Activated naive CD4-positive, alpha-beta T cell treated with anti-CD3 and anti-CD28 coated beads, Interleukin-2, amount 10 ng/mL, durations not matched to agents 7 days and 5 days (primary cell): ENCODE measurements around the gene HCFC1.
A peak's percentile ranks its signal among the peaks of the same experiment; 100 is the strongest.

Experiments
- CTCF ChIA-PET: fragments of 350-600 bp; sonication (Branson Sonifier 250); formaldehyde crosslinking; loops from one replicate; lab custom pipeline; 2021; ENCODE audit warnings: antibody characterized with exemption; lab: Charles Lee
- DNase-seq: peaks from one replicate; pipeline ENCODE4 v3.0.0-alpha.2; 2020
- H3K27ac Mint-ChIP-seq: one replicate; pipeline ENCODE4 v1.8.0; 2021; ENCODE audit warnings: mild to moderate bottlenecking, moderate library complexity, mixed read lengths
- H3K27me3 Mint-ChIP-seq: one replicate; pipeline ENCODE4 v1.8.0; 2021; ENCODE audit warnings: mild to moderate bottlenecking, mixed read lengths
- H3K36me3 Mint-ChIP-seq: one replicate; pipeline ENCODE4 v1.8.0; 2021; ENCODE audit warnings: mixed read lengths
- H3K4me1 Mint-ChIP-seq: one replicate; pipeline ENCODE4 v1.8.0; 2021; ENCODE audit warnings: mixed read lengths
- H3K4me3 Mint-ChIP-seq: one replicate; pipeline ENCODE4 v1.8.0; 2021; ENCODE audit warnings: mild to moderate bottlenecking, moderate library complexity, mixed read lengths
- H3K9me3 Mint-ChIP-seq: one replicate; pipeline ENCODE4 v1.8.0; 2021; ENCODE audit warnings: mixed read lengths

HCFC1 gene

DNA sequence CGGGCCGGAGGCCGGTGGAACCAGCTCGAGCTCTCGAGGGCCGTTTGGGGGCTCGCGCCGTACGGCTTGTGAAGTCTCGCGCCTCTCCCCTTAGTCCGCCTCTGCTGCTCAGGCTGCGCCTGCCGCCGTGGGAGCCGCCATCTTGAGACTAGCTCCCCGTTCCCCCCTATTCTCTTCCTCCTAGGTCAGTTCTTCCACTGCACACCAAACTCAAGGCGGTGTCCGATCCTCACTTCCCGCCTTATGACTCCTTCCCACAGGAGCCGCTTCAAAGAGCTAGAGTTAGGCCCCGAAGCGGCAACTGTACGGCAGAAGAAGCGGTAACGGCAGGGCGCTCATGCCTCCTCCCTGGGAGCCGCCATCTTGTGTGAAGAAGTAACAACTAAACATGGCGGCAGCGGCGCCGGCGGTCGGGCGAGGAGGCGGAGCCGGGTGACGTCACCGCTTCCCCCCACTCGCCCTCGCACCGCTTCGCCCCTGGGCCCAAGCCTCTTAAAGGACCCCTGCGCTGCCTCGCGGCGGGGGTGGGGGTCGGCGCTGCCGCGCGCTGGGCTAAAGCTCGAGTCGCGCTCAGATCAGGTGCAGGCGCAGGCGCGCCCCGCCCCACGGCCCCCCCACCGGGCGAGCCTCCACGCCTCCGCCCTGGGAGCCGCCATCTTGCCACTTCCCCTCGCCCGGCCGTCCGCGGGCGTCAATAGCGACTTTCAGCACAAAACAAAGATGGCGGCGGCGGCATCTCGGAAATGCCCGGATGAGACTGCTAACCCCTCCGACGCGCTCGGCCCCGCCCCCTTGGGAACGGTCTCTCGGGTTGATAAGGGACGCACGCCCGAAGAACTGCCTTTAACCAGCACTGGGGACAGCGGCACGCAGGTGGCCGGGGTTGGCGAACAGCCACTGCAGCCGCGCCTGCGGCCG, at the start of gene HCFC1:
Gene HCFC1, minus strand, starts transcription at position 369 of the 918 bp plus-strand sequence. CDS start 978 bp downstream, outside the sequence.
- Mint-ChIP-seq H3K4me3 (peak within 1 kb of the TSS; percentile 100), H3K36me3 (peaks cover 31% of the 10 kb centered on the region), H3K4me1 (peaks cover 38% of the 10 kb centered on the region), H3K27ac (peak within 1 kb of the TSS; percentile 100), H3K9me3 (no peaks in the 10 kb centered on the region), H3K27me3 (no peaks in the 10 kb centered on the region)
- CTCF ChIA-PET: interaction anchor here (0.9 kb wide), 1 partner anchor 10 kb away, joined by 4 read pairs; no protein-coding TSS in a partner anchor
- peak; percentile 92 for DNase-seq

DNA sequence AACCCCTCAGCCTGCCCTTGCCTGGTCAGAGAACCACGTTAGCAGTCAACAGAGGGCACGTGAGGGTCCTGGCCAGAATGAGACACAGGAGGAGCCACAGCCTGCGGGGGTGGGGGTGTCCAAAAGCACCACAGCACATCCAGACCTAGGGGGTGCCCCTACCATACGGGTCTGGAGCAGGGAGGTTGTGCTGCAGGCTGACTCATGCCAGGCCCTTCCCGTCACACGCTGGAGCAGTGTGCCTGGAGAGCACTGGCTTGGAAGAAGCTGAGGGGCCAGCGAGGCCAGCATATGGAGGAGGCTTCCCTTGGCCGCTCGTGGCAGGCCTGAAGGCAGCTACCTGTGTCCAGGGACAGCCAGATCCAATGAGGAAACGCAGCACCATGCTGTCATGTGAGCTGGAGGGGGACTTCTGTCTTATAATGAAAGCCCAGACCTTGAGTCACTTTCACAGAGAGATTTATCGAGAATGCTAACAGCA, 49.6 kb upstream of the HCFC1 start:
- no peak for DNase-seq
- H3K9me3 Mint-ChIP-seq: no peaks in the 10 kb centered on the region
- peak overlapping the region; percentile 33 for H3K27ac Mint-ChIP-seq
- peaks cover 9% of the 10 kb centered on the region for H3K36me3 Mint-ChIP-seq
- no peak overlapping the region for H3K4me3 Mint-ChIP-seq
- H3K4me1 Mint-ChIP-seq: peaks cover 15% of the 10 kb centered on the region
- CTCF ChIA-PET: interaction anchor here (1.2 kb wide), 1 partner anchor 31 kb away, joined by 3 read pairs; no protein-coding TSS in a partner anchor
- no peaks in the 10 kb centered on the region for H3K27me3 Mint-ChIP-seq

DNA sequence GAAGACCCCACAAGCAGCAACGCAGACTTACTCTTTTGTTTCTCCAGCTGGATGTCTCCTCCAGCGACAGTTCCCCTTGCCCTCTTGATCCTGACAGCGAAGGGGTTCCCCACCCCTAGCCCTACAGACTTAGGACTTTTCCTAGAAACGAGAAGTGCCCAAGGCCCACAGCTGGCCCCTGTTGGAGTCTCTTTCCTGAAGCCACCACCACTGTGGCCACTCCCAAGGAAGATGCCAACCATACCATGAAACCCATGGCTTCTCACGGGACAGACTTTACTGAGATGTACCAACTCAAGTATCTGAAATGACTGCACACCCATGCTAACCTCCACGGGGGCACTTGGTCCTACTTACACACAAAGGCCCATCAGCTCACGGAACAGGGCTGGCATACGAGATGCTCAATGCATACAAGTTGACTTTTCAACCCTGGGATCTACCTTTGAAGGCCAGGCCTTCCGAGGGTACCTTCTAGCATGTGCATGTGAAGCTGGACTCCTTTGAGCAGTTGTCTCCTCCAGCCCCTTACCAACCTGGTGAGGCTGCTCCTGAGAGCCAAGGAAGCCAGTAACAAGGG, 49.0 kb upstream of the HCFC1 start:
- no peaks in the 10 kb centered on the region for H3K27me3 Mint-ChIP-seq
- H3K36me3 Mint-ChIP-seq: peaks cover 10% of the 10 kb centered on the region
- peaks cover 19% of the 10 kb centered on the region for H3K4me1 Mint-ChIP-seq
- peak overlapping the region; percentile 95 for H3K27ac Mint-ChIP-seq
- H3K4me3 Mint-ChIP-seq: peak overlapping the region; percentile 88
- DNase-seq: no peak
- CTCF ChIA-PET: interaction anchor here (1.2 kb wide), 1 partner anchor 32 kb away, joined by 3 read pairs; no protein-coding TSS in a partner anchor
- no peaks in the 10 kb centered on the region for H3K9me3 Mint-ChIP-seq

DNA sequence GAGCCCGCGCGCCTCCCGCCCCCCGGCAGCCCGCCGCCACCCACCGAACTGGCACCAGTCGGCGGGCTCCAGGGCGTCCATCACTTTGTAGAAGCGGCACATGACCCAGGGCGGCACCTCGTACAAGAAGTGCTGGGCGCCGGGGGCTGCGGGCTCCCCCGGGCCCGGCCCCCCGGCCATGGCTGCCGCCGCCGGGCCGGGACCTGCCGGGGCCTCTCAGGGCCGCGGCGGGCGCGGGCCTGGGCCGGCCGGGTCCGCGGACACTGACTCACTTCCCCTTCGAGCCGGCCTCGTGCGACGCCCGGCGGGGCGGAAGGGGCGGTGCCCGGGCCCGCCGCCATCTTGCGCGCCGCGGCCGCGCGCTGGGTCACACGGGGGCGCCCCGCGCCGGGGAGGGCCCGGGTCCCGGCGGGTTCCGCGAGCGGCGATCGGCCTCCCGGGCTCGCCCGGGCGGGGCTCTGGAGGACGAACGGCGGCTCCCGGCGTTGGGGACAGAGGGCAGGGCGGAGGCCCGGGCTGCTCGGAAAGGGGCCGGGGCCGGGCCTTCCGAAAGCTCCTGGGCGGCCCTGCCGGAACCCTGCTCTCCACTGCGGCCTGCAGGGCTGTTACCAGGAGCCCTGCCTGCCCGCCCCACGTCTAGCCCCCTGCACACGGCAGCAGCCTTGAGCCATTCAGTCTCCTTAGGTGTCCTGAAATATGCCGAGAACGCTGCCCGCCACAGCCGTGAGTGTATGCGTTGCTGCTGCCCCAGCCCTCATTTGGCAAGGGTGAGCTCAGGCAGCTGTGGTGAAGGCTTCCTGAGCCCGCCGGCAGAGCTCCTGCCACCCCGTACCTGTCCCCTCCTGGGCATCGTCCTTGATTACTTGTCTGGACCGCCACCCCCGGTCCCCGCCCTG, 48.3 kb upstream of the HCFC1 start, which contains the start of gene IRAK1:
Gene IRAK1, minus strand, starts transcription at position 270 of the 896 bp plus-strand sequence. Its CDS starts 90 bp downstream, at position 180.
- Mint-ChIP-seq H3K36me3 (peaks cover 12% of the 10 kb centered on the region), H3K4me1 (peaks cover 24% of the 10 kb centered on the region), H3K9me3 (no peaks in the 10 kb centered on the region), H3K27me3 (no peaks in the 10 kb centered on the region), H3K4me3 (peak within 1 kb of the TSS; percentile 88), H3K27ac (peak within 1 kb of the TSS; percentile 95)
- DNase-seq: peak; percentile 65
- CTCF ChIA-PET: interaction anchor here (1.4 kb wide), 1 partner anchor 351 kb away, joined by 3 read pairs; no protein-coding TSS in a partner anchor

DNA sequence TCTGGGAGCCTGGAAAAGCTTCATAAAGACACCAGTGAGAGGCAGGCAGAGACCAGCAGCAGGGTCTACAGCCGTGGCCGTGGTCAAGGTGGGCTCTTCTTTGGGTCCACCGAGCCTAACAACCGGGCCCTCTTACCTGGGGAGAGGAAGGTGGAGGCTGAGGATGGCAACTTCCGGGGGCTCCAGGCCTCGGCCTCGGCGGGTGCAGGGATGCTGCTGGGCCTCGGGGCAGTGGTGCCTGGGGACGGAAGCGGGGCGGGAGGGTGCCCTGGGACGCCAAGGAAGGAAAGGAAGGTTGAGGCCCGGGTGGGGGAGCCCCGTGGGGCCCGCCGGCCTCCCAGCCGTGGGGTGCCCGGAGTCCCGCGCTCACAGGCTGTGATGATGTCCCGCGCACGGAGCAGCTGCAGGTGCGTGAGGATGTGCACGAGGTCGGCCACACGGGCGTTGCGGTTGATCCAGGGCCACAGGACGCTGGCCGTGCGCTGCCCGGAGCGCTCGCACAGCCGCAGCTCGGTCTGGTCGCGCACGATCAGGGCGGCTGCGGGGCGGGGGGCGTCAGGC, 47.5 kb upstream of the HCFC1 start:
- H3K9me3 Mint-ChIP-seq: no peaks in the 10 kb centered on the region
- peak; percentile 47 for DNase-seq
- peaks cover 16% of the 10 kb centered on the region for H3K36me3 Mint-ChIP-seq

DNA sequence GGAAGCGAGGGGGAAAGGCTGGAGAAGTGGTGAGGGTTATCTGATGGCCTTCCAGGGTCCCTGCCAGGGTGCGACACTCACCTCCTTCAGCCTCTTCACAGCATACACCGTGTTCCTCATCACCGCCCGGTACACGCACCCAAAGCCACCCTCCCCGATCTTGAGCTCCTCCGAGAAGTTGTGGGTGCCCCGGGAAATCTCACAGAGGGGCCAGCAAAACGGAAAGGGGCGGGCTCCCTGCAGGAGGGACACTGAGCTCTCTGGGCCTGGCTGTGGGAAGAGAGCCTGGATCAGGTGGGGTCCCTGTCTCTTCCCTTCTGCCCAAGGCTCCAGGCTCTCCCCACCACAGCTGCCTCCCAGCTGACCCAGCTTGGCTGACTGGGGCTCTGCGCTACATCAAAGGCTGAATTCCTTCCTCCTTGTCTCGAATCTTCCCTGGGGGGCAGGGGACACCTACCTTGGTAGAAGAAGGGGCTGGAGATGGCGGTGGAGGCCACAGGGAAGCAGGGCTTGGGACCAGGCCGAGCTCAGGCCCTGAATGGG, 47.0 kb upstream of the HCFC1 start:
- H3K36me3 Mint-ChIP-seq: peaks cover 17% of the 10 kb centered on the region
- H3K27me3 Mint-ChIP-seq: no peaks in the 10 kb centered on the region
- DNase-seq: no peak
- H3K9me3 Mint-ChIP-seq: no peaks in the 10 kb centered on the region
- peak overlapping the region; percentile 87 for H3K4me3 Mint-ChIP-seq
- peaks cover 30% of the 10 kb centered on the region for H3K4me1 Mint-ChIP-seq
- peak overlapping the region; percentile 90 for H3K27ac Mint-ChIP-seq
- CTCF ChIA-PET: interaction anchor here (1.0 to 1.4 kb wide), 2 partner anchors 38 to 352 kb away, joined by 3 to 4 read pairs; no protein-coding TSS in a partner anchor

More for the DNA sequence above, 47.5 kb upstream of the HCFC1 start:
- CTCF ChIA-PET: interaction anchor here (1.0 to 1.4 kb wide), 2 partner anchors 38 to 352 kb away, joined by 3 to 4 read pairs; no protein-coding TSS in a partner anchor
- H3K27me3 Mint-ChIP-seq: no peaks in the 10 kb centered on the region
- H3K27ac Mint-ChIP-seq: peak overlapping the region; percentile 90
- peaks cover 29% of the 10 kb centered on the region for H3K4me1 Mint-ChIP-seq
- H3K4me3 Mint-ChIP-seq: peak overlapping the region; percentile 87

DNA sequence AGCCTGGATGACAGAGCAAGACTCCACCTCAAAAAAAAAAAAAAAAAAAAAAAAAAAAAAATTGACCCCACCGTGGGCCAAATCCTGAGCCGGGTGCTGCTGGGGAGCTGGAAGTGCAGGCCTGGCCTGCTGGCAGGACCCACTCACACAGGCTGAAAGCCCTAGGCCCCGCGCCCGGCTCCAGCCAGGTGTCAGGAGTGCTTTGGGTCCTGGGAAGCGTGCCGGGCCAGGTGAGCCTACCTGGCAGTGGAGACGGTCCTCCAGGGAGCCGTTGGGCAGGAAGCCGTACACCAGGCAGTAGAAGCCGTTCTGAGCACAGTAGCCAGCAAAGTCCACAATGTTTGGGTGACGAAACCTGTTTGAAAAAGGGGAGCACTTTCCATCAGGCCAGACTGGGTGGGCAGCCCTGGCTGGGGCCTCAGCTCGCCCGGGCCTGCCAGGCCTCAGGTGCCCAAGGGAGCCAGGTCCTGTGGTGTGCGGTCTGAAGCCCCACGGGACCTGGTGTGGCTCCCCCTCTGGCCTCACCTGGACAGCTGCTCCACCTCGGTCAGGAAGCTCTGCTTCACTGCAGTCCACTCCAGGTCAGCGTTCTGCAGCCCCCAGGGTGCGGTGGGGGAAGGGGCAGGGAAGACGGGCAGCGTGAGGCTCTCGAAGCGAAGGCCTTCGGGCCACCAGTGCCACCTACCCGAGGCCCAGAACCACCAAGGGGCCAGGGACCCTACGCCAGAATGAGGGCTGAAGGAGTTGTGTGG, 46.3 kb upstream of the HCFC1 start:
- peaks cover 17% of the 10 kb centered on the region for H3K36me3 Mint-ChIP-seq
- DNase-seq: no peak
- CTCF ChIA-PET: no interaction called here
- peak overlapping the region; percentile 87 for H3K4me3 Mint-ChIP-seq
- peaks cover 30% of the 10 kb centered on the region for H3K4me1 Mint-ChIP-seq
- H3K9me3 Mint-ChIP-seq: no peaks in the 10 kb centered on the region
- H3K27ac Mint-ChIP-seq: peak overlapping the region; percentile 90
- no peaks in the 10 kb centered on the region for H3K27me3 Mint-ChIP-seq

DNA sequence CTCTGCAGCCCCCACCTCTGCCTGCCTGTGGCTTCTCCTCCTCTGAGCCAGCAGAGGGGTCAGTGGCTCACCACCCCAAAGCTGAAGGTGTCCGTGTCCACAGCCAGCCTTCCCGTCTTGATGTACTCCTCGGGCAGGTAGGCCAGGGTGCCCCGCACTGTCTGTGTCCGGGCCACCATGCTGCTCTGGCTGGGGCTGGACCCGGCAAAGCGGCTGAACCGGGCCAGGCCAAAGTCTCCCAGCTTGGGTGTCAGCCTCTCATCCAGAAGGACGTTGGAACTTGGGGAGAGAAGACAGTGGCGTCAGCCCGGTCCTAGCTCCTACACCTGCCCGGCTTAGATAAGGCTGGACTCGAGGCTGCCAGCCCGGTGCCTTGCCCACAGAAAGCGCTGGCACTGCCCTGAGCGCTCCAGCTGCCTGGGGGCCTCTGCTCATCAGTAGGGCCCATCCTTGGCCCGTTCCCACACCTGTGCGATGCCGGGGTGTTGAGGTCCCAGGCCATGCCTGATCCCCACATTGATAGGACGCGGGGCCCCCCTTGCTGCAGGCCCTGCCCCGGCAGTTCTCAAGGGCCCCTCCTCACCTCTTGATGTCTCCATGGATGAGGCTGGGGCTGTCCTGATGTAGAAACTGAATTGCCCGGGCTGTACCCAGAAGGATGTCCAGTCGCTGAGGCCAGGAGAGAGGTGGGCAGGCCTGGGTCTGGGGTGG, 44.9 kb upstream of the HCFC1 start:
- Mint-ChIP-seq H3K4me3 (no peak overlapping the region), H3K9me3 (no peaks in the 10 kb centered on the region), H3K27me3 (no peaks in the 10 kb centered on the region), H3K36me3 (peaks cover 22% of the 10 kb centered on the region), H3K27ac (no peak overlapping the region), H3K4me1 (peaks cover 29% of the 10 kb centered on the region)
- DNase-seq: no peak
- CTCF ChIA-PET: no interaction called here

DNA sequence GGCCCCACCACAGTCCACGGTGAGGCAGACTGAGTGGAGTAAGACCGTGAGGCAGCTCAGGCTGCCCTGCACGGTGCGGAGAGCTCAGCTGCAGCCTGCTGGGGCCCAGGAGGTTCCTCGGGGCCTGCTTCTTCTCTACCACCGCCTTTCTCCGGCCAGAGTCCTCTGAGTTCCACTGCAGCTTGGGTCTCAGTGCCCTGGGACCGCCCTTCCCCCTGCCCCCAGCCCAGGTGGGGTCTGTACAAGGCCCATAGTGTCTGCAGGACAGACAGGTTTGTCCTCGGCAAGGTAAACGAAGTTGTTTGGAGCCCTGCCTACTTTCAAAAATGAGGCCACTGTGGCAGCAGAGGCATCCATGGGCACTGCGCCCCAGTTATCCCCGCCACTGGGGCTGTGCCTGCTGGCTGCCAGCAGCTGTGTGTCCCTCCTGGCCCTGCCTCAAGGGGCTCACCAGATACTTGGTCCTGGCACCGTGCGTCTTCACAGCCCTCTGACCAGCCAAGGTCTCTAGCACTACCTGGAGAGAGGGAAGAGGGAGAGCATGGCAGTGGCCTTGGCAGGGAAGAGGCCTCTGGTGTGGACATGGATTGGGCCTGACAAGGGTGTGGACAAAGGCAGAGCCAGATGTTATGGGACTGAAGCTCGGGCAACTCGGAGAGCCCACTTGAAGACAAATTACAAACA, 44.1 kb upstream of the HCFC1 start:
- Mint-ChIP-seq H3K27ac (no peak overlapping the region), H3K4me3 (peak overlapping the region; percentile 58), H3K27me3 (no peaks in the 10 kb centered on the region), H3K36me3 (peaks cover 26% of the 10 kb centered on the region), H3K9me3 (no peaks in the 10 kb centered on the region), H3K4me1 (peaks cover 29% of the 10 kb centered on the region)
- CTCF ChIA-PET: no interaction called here
- no peak for DNase-seq

DNA sequence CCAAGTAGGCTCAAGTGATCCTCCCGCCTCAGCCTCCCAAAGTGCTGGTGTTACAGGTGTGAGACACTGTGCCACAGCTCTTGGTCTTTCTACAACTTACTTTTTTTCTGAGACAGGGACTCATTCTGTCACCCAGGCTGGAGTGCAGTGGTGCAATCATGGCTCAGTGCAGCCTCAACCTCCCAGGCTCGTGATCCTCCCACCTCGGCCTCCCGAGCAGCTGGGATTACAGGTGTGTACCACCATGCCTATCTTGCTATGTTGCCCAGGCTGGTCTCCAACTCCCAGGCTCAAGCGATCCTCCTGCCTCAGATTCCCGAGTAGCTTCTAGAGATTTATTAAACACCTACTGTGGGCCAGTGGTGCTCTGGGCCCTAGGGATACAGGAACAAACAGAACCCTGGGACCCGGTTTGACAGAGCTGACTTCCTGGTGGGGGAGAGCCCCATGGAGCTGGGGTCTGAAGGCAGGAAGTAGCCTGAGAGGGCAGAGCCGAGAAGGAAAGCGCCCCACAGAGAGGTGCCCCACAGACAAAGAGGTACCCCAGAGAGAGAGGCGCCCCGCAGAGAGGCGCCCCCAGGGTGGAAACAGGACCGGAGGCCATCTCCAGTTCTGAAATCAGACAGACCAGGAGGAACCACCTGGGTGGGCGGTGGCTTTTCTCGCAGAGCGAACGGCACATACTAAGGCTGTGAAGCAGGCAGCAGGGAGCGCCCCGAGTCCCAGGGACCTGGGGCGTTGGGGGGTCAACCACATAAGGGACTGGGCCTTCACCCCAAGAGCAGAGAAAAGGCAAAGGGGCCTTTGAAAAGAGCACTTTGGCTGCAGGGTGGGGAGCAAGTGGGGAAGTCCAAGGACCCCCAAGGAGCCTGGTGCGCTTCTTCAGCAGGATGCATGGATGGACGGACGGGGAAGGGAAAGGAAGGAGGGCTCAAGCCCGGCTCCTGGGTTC, 43.1 kb upstream of the HCFC1 start:
- Mint-ChIP-seq H3K27ac (peak overlapping the region; percentile 71), H3K4me1 (peaks cover 27% of the 10 kb centered on the region), H3K36me3 (peaks cover 31% of the 10 kb centered on the region), H3K9me3 (no peaks in the 10 kb centered on the region), H3K27me3 (no peaks in the 10 kb centered on the region), H3K4me3 (no peak overlapping the region)
- DNase-seq: no peak
- CTCF ChIA-PET: interaction anchor here (1.0 to 3.0 kb wide), 7 partner anchors 9 to 61 kb away, joined by 3 to 15 read pairs (median 5); no protein-coding TSS in a partner anchor
